Posterior vena cava (tissue), 2 donors: ENCODE measurements around the gene AGBL4. TPM values are rescaled to one million over a fixed set of nuclear protein-coding genes. Genes with fewer than 3 reads are reported as not detected.

ENCODE experiments used
- DNase-seq: peaks from one replicate; pipeline ENCODE4 v3.0.0-alpha.2; 2020; ENCODE audit warnings: low spot score
- intact Hi-C, 2 donors: fragments of 100-400 bp; cut with DNase I; formaldehyde crosslinking; loops; one replicate each; pipeline versions ENCODE4 v1.14.1 to v1.14.2; 2022 to 2023
- total RNA-seq, 2 donors: library from RNA; stranded (reverse); fragmentation: NEBNext Ultra II Directional; extraction: Animal tissue kit (Norgen Biotek cat#: 25700); gene quantifications; one replicate each; pipeline ENCODE4 v1.2.1, GENCODE V29; 2021
- donor health status: DM: yes; HTN: yes; CAD: no.
- donor health status: DM: yes; HTN: yes; CAD: no.

AGBL4 gene
- total RNA-seq, 2 donors from 2014 or later = not detected

- DNase-seq = no peak
- intact Hi-C loops = no loop called here
These were observed 1247.8 kb downstream of the AGBL4 start for GRCh38 chr1:48775831-48776392.

- intact Hi-C loops = no loop called here
- DNase-seq = no peak
These were observed 1250.6 kb downstream of the AGBL4 start for GRCh38 chr1:48773133-48773532.

- no peak for DNase-seq
These were observed 1251.5 kb downstream of the AGBL4 start for GRCh38 chr1:48772211-48772610.

GRCh38 chr1:48771561-48771960 lies 1252.2 kb downstream of the AGBL4 start:
- no peak for DNase-seq
- intact Hi-C loops = no loop called here

More at GRCh38 chr1:48772211-48772610, 1251.5 kb downstream of the AGBL4 start:
- intact Hi-C loops = no loop called here

- intact Hi-C loops = no loop called here
- DNase-seq = no peak
These were observed 1255.7 kb downstream of the AGBL4 start for GRCh38 chr1:48767975-48768510.

- intact Hi-C loops = no loop called here
- DNase-seq = no peak
These were observed 1258.4 kb downstream of the AGBL4 start for GRCh38 chr1:48765335-48765734.

GRCh38 chr1:48761986-48762385 lies 1261.8 kb downstream of the AGBL4 start:
- no peak for DNase-seq
- intact Hi-C loops = no loop called here

GRCh38 chr1:48761411-48761810 lies 1262.3 kb downstream of the AGBL4 start:
- intact Hi-C loops = no loop called here
- DNase-seq = no peak

GRCh38 chr1:48760857-48761256 lies 1262.9 kb downstream of the AGBL4 start:
- intact Hi-C loops = no loop called here
- DNase-seq = no peak

GRCh38 chr1:48758976-48759375 lies 1264.8 kb downstream of the AGBL4 start:
- no peak for DNase-seq
- intact Hi-C loops = no loop called here

- no peak for DNase-seq
These were observed 1266.4 kb downstream of the AGBL4 start for GRCh38 chr1:48757363-48757762.

GRCh38 chr1:48756683-48757316 lies 1267.0 kb downstream of the AGBL4 start:
- no peak for DNase-seq
- intact Hi-C loops = no loop called here

More at GRCh38 chr1:48757363-48757762, 1266.4 kb downstream of the AGBL4 start:
- intact Hi-C loops = no loop called here

GRCh38 chr1:48753293-48753692 lies 1270.5 kb downstream of the AGBL4 start:
- intact Hi-C loops = no loop called here
- DNase-seq = no peak

- DNase-seq = no peak
- intact Hi-C loops = no loop called here
These were observed 1273.6 kb downstream of the AGBL4 start for GRCh38 chr1:48750109-48750508.

- no peak for DNase-seq
- intact Hi-C loops = no loop called here
These were observed 1274.7 kb downstream of the AGBL4 start for GRCh38 chr1:48749068-48749467.

- DNase-seq = no peak
- intact Hi-C loops = no loop called here
These were observed 1276.8 kb downstream of the AGBL4 start for GRCh38 chr1:48746906-48747305.

GRCh38 chr1:48744032-48744431 lies 1279.7 kb downstream of the AGBL4 start:
- no peak for DNase-seq
- intact Hi-C loops = no loop called here

GRCh38 chr1:48743480-48743879 lies 1280.3 kb downstream of the AGBL4 start:
- DNase-seq = no peak
- intact Hi-C loops = no loop called here

GRCh38 chr1:48741380-48741779 lies 1282.4 kb downstream of the AGBL4 start:
- no peak for DNase-seq
- intact Hi-C loops = no loop called here

GRCh38 chr1:48740621-48741020 lies 1283.1 kb downstream of the AGBL4 start:
- DNase-seq = no peak
- intact Hi-C loops = no loop called here

GRCh38 chr1:48739091-48739490 lies 1284.7 kb downstream of the AGBL4 start:
- intact Hi-C loops = no loop called here
- no peak for DNase-seq
